Mesenchymal stem cell (in vitro differentiated cells and primary cell): ENCODE measurements around the gene ATXN3L.

Source experiments
- DNase-seq: peaks from one replicate; pipeline ENCODE4 v3.0.0-alpha.2; 2013
- H2AFZ ChIP-seq: one replicate; pipeline ENCODE4 v1.6.1; 2013; ENCODE audit warnings: low read depth, mild to moderate bottlenecking, control low read depth, inconsistent platforms, low read length, moderate library complexity
- H2AK5ac ChIP-seq: 2 replicates; pipeline ENCODE4 v1.6.1; 2013; ENCODE audit warnings: low read length, moderate library complexity, mild to moderate bottlenecking, inconsistent platforms; ENCODE audit not compliant: severe bottlenecking
- H2BK120ac ChIP-seq: one replicate; pipeline ENCODE4 v1.6.1; 2013; ENCODE audit warnings: low read depth, mild to moderate bottlenecking, inconsistent platforms, low read length, moderate library complexity
- H2BK12ac ChIP-seq, 2 experiments: one replicate each; pipeline ENCODE4 v1.6.1; 2013; ENCODE audit warnings: inconsistent platforms in 2 of 2, low read length in 2 of 2, mild to moderate bottlenecking in 2 of 2, moderate library complexity in 2 of 2, control low read depth in 1 of 2
- H2BK15ac ChIP-seq: one replicate; pipeline ENCODE4 v1.6.1; 2013; ENCODE audit warnings: mild to moderate bottlenecking, low read depth, inconsistent platforms; ENCODE audit not compliant: poor library complexity, severe bottlenecking
- H2BK5ac ChIP-seq: 2 replicates; pipeline ENCODE4 v1.6.1; 2013; ENCODE audit warnings: low read depth, mild to moderate bottlenecking, low read length, control low read depth, inconsistent platforms; ENCODE audit not compliant: poor library complexity, severe bottlenecking
- H3K14ac ChIP-seq, 2 experiments: one replicate each; pipeline ENCODE4 v1.6.1; 2013; ENCODE audit warnings: inconsistent platforms in 2 of 2, low read length in 2 of 2, control low read depth in 1 of 2, mild to moderate bottlenecking in 1 of 2, moderate library complexity in 1 of 2
- H3K18ac ChIP-seq, 2 experiments: one replicate each; pipeline ENCODE4 v1.6.1; 2013; ENCODE audit warnings: inconsistent platforms in 2 of 2, low read length in 2 of 2, control low read depth in 1 of 2, low read depth in 1 of 2, mild to moderate bottlenecking in 1 of 2
- H3K23ac ChIP-seq, 2 experiments: one replicate each; pipeline ENCODE4 v1.6.1; 2013; ENCODE audit warnings: inconsistent platforms in 2 of 2, low read length in 2 of 2, mild to moderate bottlenecking in 2 of 2, moderate library complexity in 2 of 2, control low read depth in 1 of 2
- H3K27ac ChIP-seq: 2 replicates; pipeline ENCODE4 v1.5.1; 2013; ENCODE audit warnings: mild to moderate bottlenecking, moderate library complexity, low read length, control low read depth, inconsistent platforms; ENCODE audit not compliant: poor library complexity, severe bottlenecking
- H3K27me3 ChIP-seq, 2 experiments: 2 replicates each; pipeline versions ENCODE4 v1.6.1 to v1.7.0; 2013; ENCODE audit warnings: low read length in 2 of 2, mild to moderate bottlenecking in 2 of 2, moderate library complexity in 2 of 2, control low read depth in 1 of 2, inconsistent platforms in 1 of 2; ENCODE audit not compliant: control insufficient read depth in 1 of 2, insufficient read depth in 1 of 2
- H3K36me3 ChIP-seq, 2 experiments: 2 replicates each; pipeline versions ENCODE4 v1.6.1 to v1.7.0; 2013; ENCODE audit warnings: low read length in 2 of 2, control low read depth in 1 of 2, inconsistent platforms in 1 of 2, low read depth in 1 of 2, mild to moderate bottlenecking in 1 of 2; ENCODE audit not compliant: insufficient read depth in 2 of 2, control insufficient read depth in 1 of 2
- H3K4ac ChIP-seq, 2 experiments: one replicate each; pipeline ENCODE4 v1.6.1; 2013; ENCODE audit warnings: inconsistent platforms in 2 of 2, low read length in 2 of 2, mild to moderate bottlenecking in 2 of 2, moderate library complexity in 2 of 2, control low read depth in 1 of 2, low read depth in 1 of 2
- H3K4me1 ChIP-seq: 2 replicates; pipeline ENCODE4 v1.6.1; 2013; ENCODE audit warnings: low read depth, low read length, control low read depth; ENCODE audit not compliant: control insufficient read depth, insufficient read depth
- H3K4me2 ChIP-seq: 2 replicates; pipeline ENCODE4 v1.6.1; 2013; ENCODE audit warnings: low read length, mild to moderate bottlenecking, inconsistent platforms; ENCODE audit not compliant: poor library complexity, severe bottlenecking
- H3K4me3 ChIP-seq, 2 experiments: 2 replicates each; pipeline versions ENCODE4 v1.5.1 to v1.7.0; 2013; ENCODE audit warnings: low read length in 2 of 2, mild to moderate bottlenecking in 2 of 2, control low read depth in 1 of 2, low read depth in 1 of 2; ENCODE audit not compliant: insufficient read depth in 1 of 2
- H3K79me1 ChIP-seq: replicated peaks from 2 replicates; pipeline ENCODE4 v1.6.1; 2013; ENCODE audit warnings: mild to moderate bottlenecking, control low read depth, low read length, inconsistent platforms; ENCODE audit not compliant: poor library complexity, severe bottlenecking
- H3K9ac ChIP-seq: 2 replicates; pipeline ENCODE4 v1.7.0; 2013; ENCODE audit warnings: mild to moderate bottlenecking, low read length, moderate library complexity
- H3K9me3 ChIP-seq: 2 replicates; pipeline ENCODE4 v1.7.0; 2013; ENCODE audit warnings: mild to moderate bottlenecking, low read length; ENCODE audit not compliant: control insufficient read depth
- H4K8ac ChIP-seq: one replicate; pipeline ENCODE4 v1.6.1; 2013; ENCODE audit warnings: inconsistent platforms, mild to moderate bottlenecking, low read length, moderate library complexity
- H4K91ac ChIP-seq: one replicate; pipeline ENCODE4 v1.6.1; 2013; ENCODE audit warnings: mild to moderate bottlenecking, low read length, inconsistent platforms
- WGBS: methylation state at CpG from one replicate; pipeline ENCODE4 v1.1.7; 2013; ENCODE audit warnings: mixed read lengths; 5-methylcytosine and 5-hydroxymethylcytosine counted together

ATXN3L gene

GRCh38 chrX:13285693-13286092 lies 34.2 kb downstream of the ATXN3L start:
- H2BK120ac ChIP-seq = peak overlapping the region; percentile 34
- H3K14ac ChIP-seq = no peak overlapping the region
- peak overlapping the region; percentile 85 for H4K8ac ChIP-seq
- peak overlapping the region; percentile 44 for H2BK15ac ChIP-seq
- H3K9me3 ChIP-seq = no peaks in the 10 kb centered on the region
- H3K18ac ChIP-seq = peak overlapping the region; percentile 80 to 91
- H3K9ac ChIP-seq = no peak overlapping the region
- peak overlapping the region; percentile 93 for H4K91ac ChIP-seq
- H2BK12ac ChIP-seq = peak overlapping the region; percentile 89 to 94
- peak overlapping the region; percentile 11 for H2AFZ ChIP-seq
- peak overlapping the region; percentile 31 for H2BK5ac ChIP-seq
- peak overlapping the region; percentile 82 for H2AK5ac ChIP-seq
- H3K4ac ChIP-seq = peak overlapping the region in 1 of 2 experiments; percentile 58
- no peak overlapping the region for H3K23ac ChIP-seq
- no peak for DNase-seq
- no peaks in the 10 kb centered on the region for H3K79me1 ChIP-seq
- H3K36me3 ChIP-seq = no peaks in the 10 kb centered on the region
- no peaks in the 10 kb centered on the region for H3K27me3 ChIP-seq
- no peak overlapping the region for H3K4me3 ChIP-seq
- H3K27ac ChIP-seq = peak overlapping the region; percentile 43
- 63% methylated on average over 6 of the region's 7 CpGs for WGBS
- no peak overlapping the region for H3K4me2 ChIP-seq
- H3K4me1 ChIP-seq = peaks cover 6% of the 10 kb centered on the region

GRCh38 chrX:13285229-13285628 lies 34.6 kb downstream of the ATXN3L start:
- peaks cover 0 to 1% of the 10 kb centered on the region in 2 experiments for H3K27me3 ChIP-seq
- peak overlapping the region; percentile 93 for H4K91ac ChIP-seq
- peak overlapping the region in 1 of 2 experiments; percentile 76 for H3K14ac ChIP-seq
- H2BK12ac ChIP-seq = peak overlapping the region; percentile 89 to 94
- H3K9me3 ChIP-seq = no peaks in the 10 kb centered on the region
- H3K79me1 ChIP-seq = no peaks in the 10 kb centered on the region
- H2BK5ac ChIP-seq = peak overlapping the region; percentile 31
- no peak overlapping the region for H2BK15ac ChIP-seq
- H3K4ac ChIP-seq = peak overlapping the region in 1 of 2 experiments; percentile 58
- peak overlapping the region; percentile 80 to 91 for H3K18ac ChIP-seq
- peak overlapping the region; percentile 11 for H2AFZ ChIP-seq
- peaks cover 6% of the 10 kb centered on the region for H3K4me1 ChIP-seq
- no peaks in the 10 kb centered on the region for H3K36me3 ChIP-seq
- H3K4me2 ChIP-seq = no peak overlapping the region
- no peak overlapping the region for H3K27ac ChIP-seq
- WGBS = 91% methylated on average over 4 of the region's 5 CpGs
- DNase-seq = no peak
- peak overlapping the region; percentile 82 for H2AK5ac ChIP-seq
- H2BK120ac ChIP-seq = peak overlapping the region; percentile 34
- no peak overlapping the region for H3K23ac ChIP-seq
- no peak overlapping the region for H3K9ac ChIP-seq
- H4K8ac ChIP-seq = peak overlapping the region; percentile 85
- H3K4me3 ChIP-seq = no peak overlapping the region

GRCh38 chrX:13284570-13284969 lies 35.3 kb downstream of the ATXN3L start:
- H2BK12ac ChIP-seq = no peak overlapping the region
- no peak overlapping the region for H2BK120ac ChIP-seq
- H2AFZ ChIP-seq = no peak overlapping the region

GRCh38 chrX:13283950-13284546 lies 35.8 kb downstream of the ATXN3L start:
- DNase-seq = peak; percentile 9
- Histone ChIP-seq H2AK5ac (no peak overlapping the region), H3K4ac (no peak overlapping the region), H3K18ac (peak overlapping the region in 1 of 2 experiments; percentile 33), H4K8ac (no peak overlapping the region), H3K14ac (no peak overlapping the region), H4K91ac (no peak overlapping the region), H3K23ac (no peak overlapping the region), H3K4me2 (no peak overlapping the region), H3K27ac (peak overlapping the region; percentile 79), H3K27me3 (peaks cover 0 to 4% of the 10 kb centered on the region in 2 experiments), H2BK15ac (no peak overlapping the region), H3K4me3 (no peak overlapping the region), H3K79me1 (no peaks in the 10 kb centered on the region), H2AFZ (no peak overlapping the region), H3K4me1 (peaks cover 6% of the 10 kb centered on the region), H3K36me3 (no peaks in the 10 kb centered on the region), H2BK120ac (peak overlapping the region; percentile 61), H3K9me3 (no peaks in the 10 kb centered on the region), H2BK5ac (no peak overlapping the region), H3K9ac (peak overlapping the region; percentile 78), H2BK12ac (no peak overlapping the region)
- 33% methylated on average over 1 of the region's 1 CpG for WGBS

More at GRCh38 chrX:13284570-13284969, 35.3 kb downstream of the ATXN3L start:
- Histone ChIP-seq H3K14ac (no peak overlapping the region), H3K36me3 (no peaks in the 10 kb centered on the region), H3K79me1 (no peaks in the 10 kb centered on the region), H3K27me3 (peaks cover 0 to 4% of the 10 kb centered on the region in 2 experiments), H3K9ac (peak overlapping the region; percentile 78), H4K8ac (no peak overlapping the region), H3K4me3 (no peak overlapping the region), H3K9me3 (no peaks in the 10 kb centered on the region), H3K18ac (peak overlapping the region in 1 of 2 experiments; percentile 45), H2AK5ac (peak overlapping the region; percentile 31), H3K4ac (no peak overlapping the region), H2BK5ac (no peak overlapping the region), H3K23ac (no peak overlapping the region), H3K27ac (no peak overlapping the region), H4K91ac (no peak overlapping the region), H3K4me2 (no peak overlapping the region), H2BK15ac (no peak overlapping the region), H3K4me1 (peaks cover 6% of the 10 kb centered on the region)
- WGBS = 96% methylated on average over 1 of the region's 1 CpG
- DNase-seq = no peak
